T-helper 17 cell (primary cell): ENCODE measurements around the gene CCDC33. TPM values are rescaled to one million over a fixed set of nuclear protein-coding genes. Genes with fewer than 3 reads are reported as not detected.
A peak's percentile ranks its signal among the peaks of the same experiment; 100 is the strongest.

ENCODE experiments used
- ATAC-seq: fragments of 150-1000 bp; cut with Tn5 transposase; 2 replicates; pipeline ENCODE4 v1.10.0; 2021; ENCODE audit warnings: mild to moderate bottlenecking, moderate library complexity
- DNase-seq, 3 donors: peaks; one replicate each; pipeline versions ENCODE4 v3.0.0 to v3.0.0-alpha.2; 2020 to 2021
- H3K9me3 ChIP-seq: one replicate; pipeline ENCODE4 v1.7.0; 2013; ENCODE audit warnings: low read length, mild to moderate bottlenecking; ENCODE audit not compliant: control insufficient read depth, poor library complexity, severe bottlenecking
- H3K27ac Mint-ChIP-seq: one replicate; pipeline ENCODE4 v1.8.0; 2022; ENCODE audit warnings: mild to moderate bottlenecking, moderate library complexity, mixed read lengths
- H3K27me3 Mint-ChIP-seq: one replicate; pipeline ENCODE4 v1.8.0; 2022; ENCODE audit warnings: mixed read lengths
- H3K36me3 Mint-ChIP-seq: one replicate; pipeline ENCODE4 v1.8.0; 2022; ENCODE audit warnings: low read depth, mixed read lengths
- H3K4me1 Mint-ChIP-seq: one replicate; pipeline ENCODE4 v1.8.0; 2022; ENCODE audit warnings: mild to moderate bottlenecking, mixed read lengths
- H3K4me3 Mint-ChIP-seq: one replicate; pipeline ENCODE4 v1.8.0; 2022; ENCODE audit warnings: mild to moderate bottlenecking, moderate library complexity, mixed read lengths
- total RNA-seq, 4 donors: library from RNA in 2 of 4; stranded (reverse) in 2 of 4; gene quantifications; one replicate each; pipeline ENCODE4 v1.2.3 and lab custom pipeline; 2022 to 2026

The CCDC33 gene
- total RNA-seq, 2 donors from 2014 or later: not detected

GRCh38 chr15:74374648-74375302 lies 138.6 kb downstream of the CCDC33 start:
- ATAC-seq: peak; percentile 24
- Mint-ChIP-seq H3K4me1 (peaks cover 13% of the 10 kb centered on the region), H3K4me3 (peak overlapping the region; percentile 91), H3K27me3 (peaks cover 6% of the 10 kb centered on the region), H3K27ac (peak overlapping the region; percentile 60), H3K36me3 (no peaks in the 10 kb centered on the region)
- no peak for DNase-seq
- H3K9me3 ChIP-seq: no peaks in the 10 kb centered on the region

GRCh38 chr15:74375303-74375693 lies 139.2 kb downstream of the CCDC33 start:
- H3K9me3 ChIP-seq: no peaks in the 10 kb centered on the region
- Mint-ChIP-seq H3K4me3 (peak overlapping the region; percentile 91), H3K36me3 (no peaks in the 10 kb centered on the region), H3K27me3 (peaks cover 3% of the 10 kb centered on the region), H3K4me1 (peaks cover 13% of the 10 kb centered on the region), H3K27ac (peak overlapping the region; percentile 60)
- DNase-seq (peak; percentile 53 to 78 (median 61)), ATAC-seq (peak; percentile 24)

DNA sequence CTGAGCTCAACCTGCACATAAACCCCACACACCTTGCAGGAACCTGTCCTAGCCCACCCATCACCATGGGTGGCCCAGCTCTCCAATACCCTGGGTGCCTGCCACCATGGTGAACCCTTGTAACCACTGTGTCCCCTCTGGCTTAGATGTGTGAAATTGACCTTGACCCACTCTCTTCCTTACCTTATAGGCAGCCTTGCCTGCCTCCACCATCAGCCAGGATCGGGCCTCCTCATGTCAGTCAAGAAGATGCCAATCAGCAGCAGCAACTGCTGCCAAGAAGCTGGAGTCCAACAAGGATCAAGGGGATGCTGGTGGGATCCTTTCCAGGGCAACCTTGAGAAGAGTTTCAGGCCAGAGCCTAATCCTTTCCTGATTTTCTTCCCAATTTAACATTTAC lies 140.1 kb downstream of the CCDC33 start:
- no peaks in the 10 kb centered on the region for H3K9me3 ChIP-seq
- peaks cover 13% of the 10 kb centered on the region for H3K4me1 Mint-ChIP-seq
- DNase-seq (no peak), ATAC-seq (no peak)
- H3K27me3 Mint-ChIP-seq: no peaks in the 10 kb centered on the region
- no peaks in the 10 kb centered on the region for H3K36me3 Mint-ChIP-seq
- H3K27ac Mint-ChIP-seq: no peak overlapping the region
- no peak overlapping the region for H3K4me3 Mint-ChIP-seq

DNA sequence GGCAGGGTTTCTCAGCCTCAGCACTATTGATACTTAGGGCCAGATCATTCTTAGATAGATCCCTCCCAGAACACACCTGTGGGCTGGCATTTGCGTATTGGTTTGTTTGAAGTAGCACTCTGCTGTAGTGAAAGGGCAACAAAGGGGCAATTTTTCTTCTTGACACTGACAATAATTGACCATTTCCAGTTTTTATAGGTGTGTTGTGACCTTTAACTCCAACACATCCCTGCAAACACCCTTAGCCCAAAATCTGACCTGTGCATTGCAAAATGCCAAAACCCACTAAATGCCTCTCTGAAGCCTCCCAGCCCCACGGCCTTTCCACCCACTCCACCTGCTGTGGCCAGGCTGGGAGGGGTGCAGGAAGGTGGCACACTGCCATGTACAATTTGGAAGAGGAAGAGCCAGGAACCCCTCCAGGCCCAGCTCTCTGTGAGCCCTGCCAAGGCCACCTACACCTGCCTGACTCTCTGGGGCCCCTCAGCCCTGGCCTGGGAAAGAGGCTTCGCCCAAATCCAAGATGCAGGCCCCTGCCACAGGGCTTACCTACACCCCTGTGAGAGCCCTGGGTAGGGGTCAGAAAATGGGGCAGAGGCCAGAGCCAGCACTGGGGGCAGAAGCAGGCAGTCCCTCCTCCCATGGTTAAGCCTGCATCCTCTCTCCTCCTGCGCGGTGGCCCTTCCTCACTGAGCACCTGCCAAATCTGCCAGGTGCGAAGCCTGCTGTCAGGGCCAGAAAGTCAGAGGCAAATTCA lies 140.9 kb downstream of the CCDC33 start:
- H3K27me3 Mint-ChIP-seq: no peaks in the 10 kb centered on the region
- ATAC-seq (no peak), DNase-seq (peak in 1 of 3 donors; percentile 3)
- peaks cover 13% of the 10 kb centered on the region for H3K4me1 Mint-ChIP-seq
- H3K9me3 ChIP-seq: no peaks in the 10 kb centered on the region
- no peak overlapping the region for H3K27ac Mint-ChIP-seq
- no peak overlapping the region for H3K4me3 Mint-ChIP-seq
- no peaks in the 10 kb centered on the region for H3K36me3 Mint-ChIP-seq

- peaks cover 13% of the 10 kb centered on the region for H3K4me1 Mint-ChIP-seq
- ATAC-seq (no peak), DNase-seq (peak in 1 of 3 donors; percentile 4)
- H3K27ac Mint-ChIP-seq: no peak overlapping the region
- H3K27me3 Mint-ChIP-seq: no peaks in the 10 kb centered on the region
- no peak overlapping the region for H3K4me3 Mint-ChIP-seq
- no peaks in the 10 kb centered on the region for H3K9me3 ChIP-seq
- H3K36me3 Mint-ChIP-seq: no peaks in the 10 kb centered on the region
Observed at GRCh38 chr15:74377831-74378766, 142.0 kb downstream of the CCDC33 start.

DNA sequence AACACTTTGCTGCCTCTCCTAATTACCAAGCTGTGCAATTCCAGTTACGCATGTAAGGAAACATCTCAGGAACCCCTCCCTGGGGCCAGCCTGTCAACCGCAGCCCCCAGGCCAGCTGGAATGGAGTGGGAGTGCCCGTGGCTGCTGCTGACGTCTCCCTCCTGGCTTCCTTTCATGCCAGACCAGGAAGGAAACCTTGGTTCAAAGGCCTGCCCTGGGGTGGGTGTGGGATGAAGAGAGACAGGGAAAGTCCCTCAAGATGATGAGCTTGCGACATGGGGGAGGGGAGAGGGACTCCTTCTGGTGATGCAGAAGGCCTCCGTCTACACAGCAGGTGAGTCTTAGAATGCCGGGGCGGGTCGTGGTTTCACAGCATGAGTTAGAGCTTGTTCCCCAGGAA lies 142.7 kb downstream of the CCDC33 start:
- H3K9me3 ChIP-seq: no peaks in the 10 kb centered on the region
- no peak for ATAC-seq
- DNase-seq: peak in 1 of 3 donors; percentile 15
- peaks cover 13% of the 10 kb centered on the region for H3K4me1 Mint-ChIP-seq
- no peaks in the 10 kb centered on the region for H3K27me3 Mint-ChIP-seq
- no peak overlapping the region for H3K27ac Mint-ChIP-seq
- no peaks in the 10 kb centered on the region for H3K36me3 Mint-ChIP-seq
- H3K4me3 Mint-ChIP-seq: no peak overlapping the region

- H3K27me3 Mint-ChIP-seq: no peaks in the 10 kb centered on the region
- ATAC-seq: no peak
- H3K4me3 Mint-ChIP-seq: no peak overlapping the region
- peak overlapping the region; percentile 37 for H3K27ac Mint-ChIP-seq
- peaks cover 13% of the 10 kb centered on the region for H3K4me1 Mint-ChIP-seq
- H3K9me3 ChIP-seq: no peaks in the 10 kb centered on the region
- no peak for DNase-seq
- H3K36me3 Mint-ChIP-seq: no peaks in the 10 kb centered on the region
Observed at GRCh38 chr15:74380361-74381189, 144.4 kb downstream of the CCDC33 start.

DNA sequence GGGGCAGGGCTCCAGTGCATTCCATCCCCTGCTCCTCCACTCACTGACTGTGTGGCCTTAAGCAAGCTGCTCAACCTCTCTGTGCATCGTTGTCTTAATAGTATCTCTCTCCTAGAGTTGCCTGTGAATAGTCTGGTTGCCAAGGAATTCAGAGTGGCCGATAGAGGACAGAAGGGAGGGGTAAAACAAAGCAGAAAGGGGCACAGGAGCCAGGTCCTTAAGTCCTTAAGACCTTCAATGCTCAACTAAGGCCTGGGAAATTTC lies 145.0 kb downstream of the CCDC33 start:
- no peak for DNase-seq
- H3K4me3 Mint-ChIP-seq: no peak overlapping the region
- ATAC-seq: no peak
- H3K27ac Mint-ChIP-seq: peak overlapping the region; percentile 67
- H3K9me3 ChIP-seq: no peaks in the 10 kb centered on the region
- H3K36me3 Mint-ChIP-seq: no peaks in the 10 kb centered on the region
- peaks cover 13% of the 10 kb centered on the region for H3K4me1 Mint-ChIP-seq
- H3K27me3 Mint-ChIP-seq: no peaks in the 10 kb centered on the region

DNA sequence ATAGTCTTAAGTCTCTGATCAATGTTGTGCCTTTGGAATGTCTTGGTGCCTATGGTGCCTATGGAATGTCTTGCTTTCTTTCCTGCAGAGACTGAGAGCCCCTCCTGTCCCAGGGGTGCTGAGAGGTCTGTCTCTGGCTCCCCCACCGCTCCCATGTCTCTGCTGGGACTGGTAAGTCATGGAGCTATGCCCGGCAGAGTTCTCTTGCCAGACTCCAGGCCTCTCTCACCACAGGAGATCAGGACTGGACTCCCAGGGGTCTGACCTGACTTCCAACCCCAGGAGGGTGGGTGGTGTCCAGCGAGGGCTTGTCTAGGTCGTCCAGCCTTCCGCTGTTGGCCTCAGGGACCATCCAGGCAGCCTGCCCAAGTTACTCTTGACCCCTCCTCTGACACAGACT lies 145.4 kb downstream of the CCDC33 start:
- H3K4me3 Mint-ChIP-seq: no peak overlapping the region
- ATAC-seq (no peak), DNase-seq (no peak)
- H3K36me3 Mint-ChIP-seq: no peaks in the 10 kb centered on the region
- no peaks in the 10 kb centered on the region for H3K9me3 ChIP-seq
- peaks cover 13% of the 10 kb centered on the region for H3K4me1 Mint-ChIP-seq
- no peaks in the 10 kb centered on the region for H3K27me3 Mint-ChIP-seq
- H3K27ac Mint-ChIP-seq: peak overlapping the region; percentile 67

DNA sequence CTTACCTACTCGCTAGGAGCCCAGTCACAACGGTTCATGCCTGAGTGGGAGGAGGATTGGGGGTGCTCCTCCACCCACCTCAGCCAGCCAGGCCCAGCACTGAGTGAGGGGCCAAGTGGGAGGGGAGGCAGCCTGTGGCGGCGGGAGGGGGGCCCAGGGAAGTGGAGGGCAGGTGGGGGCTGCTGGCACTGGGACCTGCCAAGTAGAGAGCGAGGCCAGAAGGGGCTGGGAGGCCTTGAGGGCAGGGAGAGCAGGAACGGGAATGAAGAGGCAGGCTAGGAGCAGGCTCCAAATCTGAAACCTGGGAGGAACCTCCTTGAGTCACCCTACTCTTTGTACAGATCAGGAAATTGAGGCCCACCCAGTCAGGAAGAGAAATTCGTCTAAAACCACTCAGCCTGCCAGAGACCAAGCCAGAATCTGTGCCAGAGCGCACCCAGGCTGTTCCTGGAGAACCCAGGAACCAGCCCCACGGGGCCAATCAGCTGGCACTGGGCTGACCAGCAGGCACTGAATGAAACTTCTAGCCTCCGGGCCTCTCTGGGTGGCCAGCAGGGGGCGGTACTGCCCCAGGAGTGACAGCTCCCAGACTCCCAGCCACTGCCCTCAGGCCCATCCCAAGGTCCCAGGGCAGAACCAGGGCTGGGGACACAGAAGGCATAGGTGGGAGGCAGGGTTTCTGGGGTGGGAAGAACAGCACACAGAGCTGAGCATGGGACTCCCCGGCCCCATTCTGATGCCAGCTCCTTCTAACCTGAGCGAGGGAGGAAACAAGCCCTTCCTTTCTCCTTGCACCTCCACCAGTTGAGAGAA lies 146.1 kb downstream of the CCDC33 start:
- ATAC-seq: peak; percentile 55
- peak overlapping the region; percentile 67 for H3K27ac Mint-ChIP-seq
- H3K4me3 Mint-ChIP-seq: no peak overlapping the region

DNA sequence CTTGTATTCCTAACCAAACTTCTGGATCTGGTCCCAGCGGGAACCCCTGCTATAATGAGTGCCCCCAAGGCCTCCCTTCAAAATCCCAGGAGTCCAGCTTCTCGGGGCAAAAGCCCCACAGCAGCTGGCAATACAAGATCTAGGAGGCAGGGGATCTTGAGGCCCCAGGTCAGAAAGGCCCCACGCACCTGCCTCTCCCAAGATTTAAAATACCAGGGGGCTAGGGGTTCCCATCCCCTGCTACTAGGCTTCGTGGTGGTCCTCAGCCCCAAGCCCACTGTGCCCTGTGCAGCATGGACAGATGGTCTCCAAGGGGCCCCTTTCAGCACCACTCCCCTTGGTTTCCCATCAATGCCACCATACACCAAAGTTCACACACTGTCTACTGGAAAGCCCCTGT lies 147.2 kb downstream of the CCDC33 start:
- DNase-seq (no peak), ATAC-seq (no peak)
- Mint-ChIP-seq H3K4me3 (no peak overlapping the region), H3K36me3 (no peaks in the 10 kb centered on the region), H3K4me1 (peaks cover 13% of the 10 kb centered on the region), H3K27ac (peak overlapping the region; percentile 92), H3K27me3 (no peaks in the 10 kb centered on the region)
- H3K9me3 ChIP-seq: no peaks in the 10 kb centered on the region

More for the DNA sequence above, 146.1 kb downstream of the CCDC33 start:
- DNase-seq: peak; percentile 61 to 75 (median 70)
- no peaks in the 10 kb centered on the region for H3K9me3 ChIP-seq
- peaks cover 13% of the 10 kb centered on the region for H3K4me1 Mint-ChIP-seq
- H3K27me3 Mint-ChIP-seq: no peaks in the 10 kb centered on the region
- H3K36me3 Mint-ChIP-seq: no peaks in the 10 kb centered on the region
